ENCODE measurements around the gene ASCC2.
A peak's percentile ranks its signal among the peaks of the same experiment; 100 is the strongest.

The ASCC2 gene

GRCh38 chr22:29824677-29825076, 13.4 kb downstream of the ASCC2 start:
- intact Hi-C loops (cut with DNase I): no loop called here
- no peak for DNase-seq

GRCh38 chr22:29821291-29822016, 16.6 kb downstream of the ASCC2 start:
- peak in 1 of 10 donors; percentile 34 for DNase-seq
- intact Hi-C loops (cut with DNase I): no loop called here

- intact Hi-C loops (cut with DNase I): no loop called here
- DNase-seq: peak in 1 of 10 donors; percentile 55
Measured at GRCh38 chr22:29820961-29821290, 17.1 kb downstream of the ASCC2 start.

- DNase-seq: no peak
Measured at GRCh38 chr22:29819501-29819900, 18.6 kb downstream of the ASCC2 start.

GRCh38 chr22:29817724-29818123, 20.4 kb downstream of the ASCC2 start:
- intact Hi-C loops (cut with DNase I): loop anchor here (10.0 kb wide), 1 partner anchor 187 kb away; no protein-coding TSS in a partner anchor
- peak in 2 of 10 donors; percentile 2 to 61 for DNase-seq

More at GRCh38 chr22:29819501-29819900, 18.6 kb downstream of the ASCC2 start:
- intact Hi-C loops (cut with DNase I): loop anchor here (10.0 kb wide), 1 partner anchor 185 kb away; no protein-coding TSS in a partner anchor

- peak in 2 of 10 donors; percentile 43 to 73 for DNase-seq
- intact Hi-C loops (cut with DNase I): loop anchor here (10.0 kb wide), 1 partner anchor 188 kb away; no protein-coding TSS in a partner anchor
Measured at GRCh38 chr22:29816980-29817379, 21.1 kb downstream of the ASCC2 start.

- DNase-seq: peak in 7 of 10 donors; percentile 22 to 88 (median 40)
- intact Hi-C loops (cut with DNase I): loop anchor here (10.0 kb wide), 1 partner anchor 188 kb away; no protein-coding TSS in a partner anchor
Measured at GRCh38 chr22:29816539-29816938, 21.5 kb downstream of the ASCC2 start.

GRCh38 chr22:29816128-29816527, 21.9 kb downstream of the ASCC2 start:
- intact Hi-C loops (cut with DNase I): loop anchor here (10.0 kb wide), 1 partner anchor 189 kb away; no protein-coding TSS in a partner anchor
- peak in 2 of 10 donors; percentile 18 to 55 for DNase-seq

GRCh38 chr22:29815580-29815979, 22.5 kb downstream of the ASCC2 start:
- intact Hi-C loops (cut with DNase I): loop anchor here (10.0 kb wide), 1 partner anchor 189 kb away; no protein-coding TSS in a partner anchor
- peak in 1 of 10 donors; percentile 62 for DNase-seq

GRCh38 chr22:29814003-29814402, 24.1 kb downstream of the ASCC2 start:
- DNase-seq: peak in 1 of 10 donors; percentile 6
- intact Hi-C loops (cut with DNase I): loop anchor here (10.0 kb wide), 1 partner anchor 191 kb away; no protein-coding TSS in a partner anchor

GRCh38 chr22:29813563-29813962, 24.5 kb downstream of the ASCC2 start:
- intact Hi-C loops (cut with DNase I): loop anchor here (10.0 kb wide), 1 partner anchor 191 kb away; no protein-coding TSS in a partner anchor
- no peak for DNase-seq

- DNase-seq: no peak
- intact Hi-C loops (cut with DNase I): loop anchor here (10.0 kb wide), 1 partner anchor 192 kb away; no protein-coding TSS in a partner anchor
Measured at GRCh38 chr22:29813126-29813525, 24.9 kb downstream of the ASCC2 start.

- DNase-seq: peak in 2 of 10 donors; percentile 4 to 29
- intact Hi-C loops (cut with DNase I): loop anchor here (10.0 kb wide), 1 partner anchor 193 kb away; no protein-coding TSS in a partner anchor
Measured at GRCh38 chr22:29811377-29811776, 26.7 kb downstream of the ASCC2 start.

GRCh38 chr22:29810216-29810615, 27.9 kb downstream of the ASCC2 start:
- intact Hi-C loops (cut with DNase I): loop anchor here (10.0 kb wide), 1 partner anchor 195 kb away; no protein-coding TSS in a partner anchor
- peak in 2 of 10 donors; percentile 3 to 11 for DNase-seq

GRCh38 chr22:29806196-29806595, 31.9 kb downstream of the ASCC2 start:
- peak in 2 of 10 donors; percentile 24 to 28 for DNase-seq
- intact Hi-C loops (cut with DNase I): no loop called here

- intact Hi-C loops (cut with DNase I): no loop called here
- no peak for DNase-seq
Measured at GRCh38 chr22:29804985-29805384, 33.1 kb downstream of the ASCC2 start.

- peak in 2 of 10 donors; percentile 2 to 8 for DNase-seq
- intact Hi-C loops (cut with DNase I): no loop called here
Measured at GRCh38 chr22:29803190-29803589, 34.9 kb downstream of the ASCC2 start.

- intact Hi-C loops (cut with DNase I): no loop called here
Measured at GRCh38 chr22:29801796-29802195, 36.3 kb downstream of the ASCC2 start.

GRCh38 chr22:29801153-29801552, 36.9 kb downstream of the ASCC2 start:
- no peak for DNase-seq
- intact Hi-C loops (cut with DNase I): no loop called here

More at GRCh38 chr22:29801796-29802195, 36.3 kb downstream of the ASCC2 start:
- DNase-seq: peak in 1 of 10 donors; percentile 38

- DNase-seq: peak; percentile 42 to 93 (median 65)
- intact Hi-C loops (cut with DNase I): no loop called here
Measured at GRCh38 chr22:29799217-29799680, 38.8 kb downstream of the ASCC2 start.

GRCh38 chr22:29798801-29799200, 39.3 kb downstream of the ASCC2 start:
- intact Hi-C loops (cut with DNase I): no loop called here

More at GRCh38 chr22:29798801-29799200, 39.3 kb downstream of the ASCC2 start:
- DNase-seq: peak in 1 of 10 donors; percentile 66

Measured in posterior cingulate gyrus (tissue), 11 donors.